ENCODE measurements around the gene IRAK1. TPM values are rescaled to one million over a fixed set of nuclear protein-coding genes. Genes with fewer than 3 reads are reported as not detected.

Gene IRAK1
- total RNA-seq, result 10 to 100 TPM; 33.0 to 84.7 (median 41.6) TPM

GRCh38 chrX:154019633-154020528 is at the start of gene IRAK1:
TSS of gene IRAK1 (minus strand) at chrX:154019902. CDS start at chrX:154019812, 90 bp downstream.
- H3K4me3 ChIP-seq, result peak within 1 kb of the TSS; percentile 67 to 68
- H3K9me3 ChIP-seq, result no peaks in the 10 kb centered on the region
- peak within 1 kb of the TSS; percentile 85 to 92 (median 88) for H3K27ac ChIP-seq
- peaks cover 0 to 29% of the 10 kb centered on the region in 2 donors for H3K36me3 ChIP-seq
- peaks cover 0 to 29% (median 3%) of the 10 kb centered on the region in 3 donors for H3K4me1 ChIP-seq
- peak; percentile 88 for ATAC-seq
- H3K27me3 ChIP-seq, result no peaks in the 10 kb centered on the region
- TF ChIP-seq, protein P1, sequence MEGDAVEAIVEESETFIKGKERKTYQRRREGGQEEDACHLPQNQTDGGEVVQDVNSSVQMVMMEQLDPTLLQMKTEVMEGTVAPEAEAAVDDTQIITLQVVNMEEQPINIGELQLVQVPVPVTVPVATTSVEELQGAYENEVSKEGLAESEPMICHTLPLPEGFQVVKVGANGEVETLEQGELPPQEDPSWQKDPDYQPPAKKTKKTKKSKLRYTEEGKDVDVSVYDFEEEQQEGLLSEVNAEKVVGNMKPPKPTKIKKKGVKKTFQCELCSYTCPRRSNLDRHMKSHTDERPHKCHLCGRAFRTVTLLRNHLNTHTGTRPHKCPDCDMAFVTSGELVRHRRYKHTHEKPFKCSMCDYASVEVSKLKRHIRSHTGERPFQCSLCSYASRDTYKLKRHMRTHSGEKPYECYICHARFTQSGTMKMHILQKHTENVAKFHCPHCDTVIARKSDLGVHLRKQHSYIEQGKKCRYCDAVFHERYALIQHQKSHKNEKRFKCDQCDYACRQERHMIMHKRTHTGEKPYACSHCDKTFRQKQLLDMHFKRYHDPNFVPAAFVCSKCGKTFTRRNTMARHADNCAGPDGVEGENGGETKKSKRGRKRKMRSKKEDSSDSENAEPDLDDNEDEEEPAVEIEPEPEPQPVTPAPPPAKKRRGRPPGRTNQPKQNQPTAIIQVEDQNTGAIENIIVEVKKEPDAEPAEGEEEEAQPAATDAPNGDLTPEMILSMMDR (IDR thresholded peaks at IDR 0.05), result no peak
- TF ChIP-seq POLR2A (IDR thresholded peaks at IDR 0.05), result peak in 1 of 2 donors; percentile 53
- 58% methylated on average over 2 of the region's 99 CpGs; no CpG with 5 or more reads in 1 of the 2 donors for WGBS, 2 donors (ENCODE audit: low coverage in 1 of 2)

DNA sequence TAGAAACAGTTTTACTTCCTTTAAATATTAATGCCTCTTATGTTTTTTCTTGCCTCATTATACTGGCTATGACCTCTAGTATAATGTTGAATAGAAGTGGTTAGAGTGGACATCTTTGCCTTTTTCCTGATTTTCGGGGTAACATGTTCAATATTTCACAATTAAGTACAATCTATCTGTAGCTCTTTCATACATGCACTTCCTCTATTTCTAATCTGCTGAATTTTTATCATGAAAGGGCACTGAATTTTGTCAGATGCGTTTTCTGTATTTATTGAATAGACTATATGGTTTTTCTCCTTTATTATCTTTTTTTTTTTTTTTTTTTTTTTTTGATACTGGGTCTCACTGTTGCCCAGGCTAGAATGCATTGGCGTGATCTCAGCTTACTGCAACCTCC is 48.9 kb upstream of the IRAK1 start:
- 71 to 90% methylated on average over 2 to 3 of the region's 3 CpGs for WGBS, 2 donors (ENCODE audit: low coverage in 1 of 2)
- TF ChIP-seq, protein P1 (IDR thresholded peaks at IDR 0.05), result no peak
- TF ChIP-seq POLR2AphosphoS5 (IDR thresholded peaks at IDR 0.05) (no peak), EP300 (IDR thresholded peaks at IDR 0.05) (no peak), POLR2A (IDR thresholded peaks at IDR 0.05) (no peak)
- no peak for ATAC-seq
- H3K4me3 ChIP-seq, result no peak overlapping the region
- no peak overlapping the region for H3K27ac ChIP-seq
- no peaks in the 10 kb centered on the region for H3K36me3 ChIP-seq
- no peaks in the 10 kb centered on the region for H3K9me3 ChIP-seq
- peaks cover 0 to 58% (median 3%) of the 10 kb centered on the region in 3 donors for H3K4me1 ChIP-seq
- no peaks in the 10 kb centered on the region for H3K27me3 ChIP-seq

DNA sequence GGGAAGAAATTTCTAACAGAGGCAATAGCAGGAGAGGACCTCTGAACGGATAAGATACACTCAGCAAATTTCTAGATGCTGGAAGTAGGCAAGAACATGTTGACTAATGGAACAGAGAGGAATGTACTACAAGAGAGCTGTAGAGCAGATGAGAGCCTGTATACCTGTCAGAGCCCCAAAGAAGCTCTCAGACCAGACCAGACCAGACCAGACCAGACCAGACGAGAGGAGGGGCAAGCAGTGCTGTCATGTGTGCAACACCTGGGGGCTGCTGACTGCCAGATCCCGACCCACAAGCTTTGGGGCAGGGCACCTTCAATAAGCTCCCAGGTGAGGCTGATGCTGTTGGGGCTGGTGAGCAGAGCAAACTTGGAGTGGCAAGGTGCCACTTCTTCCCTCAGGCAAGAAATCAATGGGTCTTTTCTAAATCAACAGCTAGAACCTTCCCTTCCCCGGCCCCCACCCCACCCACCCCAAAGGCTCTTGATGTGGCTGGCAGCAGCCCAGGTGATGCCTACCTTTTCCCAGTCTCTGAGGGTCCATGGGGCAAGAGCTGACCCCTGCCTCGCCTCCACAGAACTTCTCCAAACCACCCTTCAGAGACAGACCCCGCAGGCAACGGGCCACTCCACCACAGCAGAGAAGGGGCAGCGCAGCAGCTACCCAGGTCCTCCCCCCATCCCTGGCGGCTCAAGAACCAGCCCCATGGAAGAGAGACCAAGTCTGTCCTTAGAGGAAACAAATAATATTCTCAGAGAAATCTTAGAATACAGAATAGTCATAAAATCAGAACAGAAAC is 45.1 kb upstream of the IRAK1 start:
- no peak overlapping the region for H3K27ac ChIP-seq
- ATAC-seq, result no peak
- no peak overlapping the region for H3K4me3 ChIP-seq
- 58 to 67% methylated on average over 1 to 2 of the region's 9 CpGs for WGBS, 2 donors (ENCODE audit: low coverage in 1 of 2)
- H3K9me3 ChIP-seq, result no peaks in the 10 kb centered on the region
- H3K4me1 ChIP-seq, result peaks cover 0 to 79% (median 21%) of the 10 kb centered on the region in 3 donors
- TF ChIP-seq, protein P1 (IDR thresholded peaks at IDR 0.05), result no peak
- H3K36me3 ChIP-seq, result no peaks in the 10 kb centered on the region
- no peaks in the 10 kb centered on the region for H3K27me3 ChIP-seq

DNA sequence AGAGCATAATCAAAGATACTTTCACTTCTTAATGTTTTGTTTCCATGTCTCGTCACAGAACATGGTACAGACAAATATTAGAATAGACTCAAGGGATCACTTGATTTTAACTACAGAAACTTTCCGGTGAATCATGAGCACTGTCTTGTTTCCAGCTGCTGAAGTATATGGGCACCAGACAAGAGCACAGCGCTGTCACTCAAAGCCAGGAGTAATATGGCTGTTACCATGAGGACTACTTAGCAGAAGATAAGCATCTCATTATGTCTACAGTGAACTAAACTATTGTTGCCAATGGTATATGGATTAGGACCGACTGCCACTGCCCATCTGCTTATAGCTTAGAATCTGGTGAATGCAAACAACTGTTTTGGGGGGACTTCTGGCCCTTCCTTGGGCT is 43.5 kb upstream of the IRAK1 start:
- Histone ChIP-seq H3K4me3 (no peak overlapping the region), H3K9me3 (no peaks in the 10 kb centered on the region), H3K4me1 (peaks cover 0 to 90% (median 34%) of the 10 kb centered on the region in 3 donors), H3K27ac (no peak overlapping the region), H3K27me3 (no peaks in the 10 kb centered on the region), H3K36me3 (no peaks in the 10 kb centered on the region)
- ATAC-seq, result no peak
- WGBS, 2 donors (ENCODE audit: low coverage in 1 of 2), result 42 to 43% methylated on average over 1 to 2 of the region's 4 CpGs
- TF ChIP-seq POLR2AphosphoS5 (IDR thresholded peaks at IDR 0.05) (no peak), EP300 (IDR thresholded peaks at IDR 0.05) (no peak), POLR2A (IDR thresholded peaks at IDR 0.05) (no peak)
- TF ChIP-seq, protein P1 (IDR thresholded peaks at IDR 0.05), result no peak

All from gastroesophageal sphincter (tissue), 4 donors.